Activated CD4-positive, alpha-beta T cell treated with anti-CD3 and anti-CD28 coated beads, Interleukin-2, amount 50 U/mL, for 1 hour (primary cell): ENCODE data around the gene AP3S2.
"Not testable (repeated sequence)": the region's sequence is repeated elsewhere in the genome, so short reads cannot be mapped to it uniquely, and the experiment has no call there.

ENCODE experiments used
- DNase-seq: peaks from one replicate; pipeline ENCODE4 v3.0.0-alpha.2; 2020

Gene AP3S2

DNA sequence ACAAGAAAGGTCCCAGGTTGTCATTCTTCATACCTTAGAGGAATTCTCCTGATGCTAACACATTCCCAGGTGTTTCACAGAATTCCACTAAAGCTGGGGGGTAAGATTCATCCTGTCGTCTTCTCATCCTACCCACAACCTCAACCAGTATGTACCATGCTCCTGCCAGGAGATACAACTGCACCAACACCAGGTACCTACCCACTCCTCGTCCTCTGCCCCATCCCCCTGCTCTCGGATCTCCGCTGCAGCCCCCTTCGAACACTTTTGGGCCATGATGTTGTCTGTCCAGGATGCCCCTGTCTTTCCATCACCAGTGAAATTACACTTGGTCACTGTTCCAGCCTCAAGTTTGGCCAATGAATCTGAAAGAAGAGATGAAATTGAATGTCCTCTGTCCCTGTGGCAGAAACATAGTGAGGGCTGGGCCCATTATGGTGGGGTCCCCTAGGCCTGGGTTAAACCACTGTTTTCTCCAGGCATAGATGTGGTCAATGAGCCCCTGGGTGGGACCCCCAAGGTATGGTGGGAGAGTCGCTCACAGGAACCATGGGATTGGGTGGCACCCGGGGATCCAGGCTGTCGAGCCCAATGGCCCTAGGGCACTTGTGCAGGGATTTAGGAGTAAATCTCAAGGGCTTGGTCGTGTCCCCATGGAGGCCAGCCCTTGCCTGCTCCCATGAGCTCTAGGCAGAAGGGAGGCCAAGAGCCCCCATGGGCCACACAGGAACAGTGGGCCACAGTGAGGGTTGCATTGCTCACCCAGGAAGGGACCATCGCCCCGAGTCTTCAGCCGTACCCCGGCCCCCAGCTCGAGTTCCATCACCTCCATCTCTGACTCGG is 9.4 kb upstream of the AP3S2 start:
- DNase-seq, result no peak

DNA sequence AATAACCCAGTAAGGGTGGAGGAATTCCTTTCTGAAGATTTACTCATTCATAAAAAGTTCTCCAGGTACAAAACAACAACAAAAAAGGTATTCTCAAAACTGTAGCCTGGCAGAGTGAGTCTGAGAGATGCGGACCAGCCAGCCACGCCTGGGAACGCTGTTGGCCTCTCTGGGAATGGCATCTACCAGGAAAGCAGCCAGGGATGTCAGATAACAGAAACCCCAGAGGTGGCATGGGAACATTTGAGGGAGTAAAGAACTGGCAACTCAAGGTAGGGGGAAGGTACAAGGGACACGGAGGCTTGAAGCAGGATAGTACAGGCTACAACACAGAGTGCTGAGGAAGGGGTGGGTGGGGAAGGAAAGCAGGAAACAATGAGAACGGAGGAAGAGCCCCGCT is 7.1 kb upstream of the AP3S2 start:
- DNase-seq, result no peak

DNA sequence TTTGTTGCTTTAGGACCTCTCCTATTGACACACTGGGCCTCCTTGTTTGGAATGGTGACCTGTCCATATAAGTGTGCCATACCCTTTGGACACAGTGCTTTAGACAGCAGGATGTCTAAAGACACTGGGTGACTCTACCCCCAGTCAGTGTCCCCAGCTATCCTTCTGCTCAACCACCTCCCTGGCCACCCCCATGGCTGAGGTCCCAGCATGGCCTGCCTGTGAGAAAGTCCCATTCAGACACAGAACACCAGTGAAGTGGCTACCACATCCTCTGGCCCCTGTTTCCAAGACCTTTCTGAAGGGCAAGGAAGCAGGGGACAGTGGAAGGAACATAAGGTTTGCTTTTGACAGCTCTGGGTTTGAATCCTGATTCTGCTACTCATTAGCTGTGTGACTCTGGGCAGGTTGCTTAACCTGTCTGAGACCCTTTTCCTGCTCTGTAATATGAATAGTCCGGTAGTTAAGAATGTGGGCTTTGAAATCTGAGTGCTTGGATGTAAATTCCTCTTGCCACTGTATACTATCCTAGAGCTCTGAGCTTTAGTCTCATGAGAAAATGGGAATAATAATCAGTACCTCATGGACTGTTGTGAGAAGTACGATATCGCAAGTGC is 6.3 kb upstream of the AP3S2 start:
- no peak for DNase-seq

DNA sequence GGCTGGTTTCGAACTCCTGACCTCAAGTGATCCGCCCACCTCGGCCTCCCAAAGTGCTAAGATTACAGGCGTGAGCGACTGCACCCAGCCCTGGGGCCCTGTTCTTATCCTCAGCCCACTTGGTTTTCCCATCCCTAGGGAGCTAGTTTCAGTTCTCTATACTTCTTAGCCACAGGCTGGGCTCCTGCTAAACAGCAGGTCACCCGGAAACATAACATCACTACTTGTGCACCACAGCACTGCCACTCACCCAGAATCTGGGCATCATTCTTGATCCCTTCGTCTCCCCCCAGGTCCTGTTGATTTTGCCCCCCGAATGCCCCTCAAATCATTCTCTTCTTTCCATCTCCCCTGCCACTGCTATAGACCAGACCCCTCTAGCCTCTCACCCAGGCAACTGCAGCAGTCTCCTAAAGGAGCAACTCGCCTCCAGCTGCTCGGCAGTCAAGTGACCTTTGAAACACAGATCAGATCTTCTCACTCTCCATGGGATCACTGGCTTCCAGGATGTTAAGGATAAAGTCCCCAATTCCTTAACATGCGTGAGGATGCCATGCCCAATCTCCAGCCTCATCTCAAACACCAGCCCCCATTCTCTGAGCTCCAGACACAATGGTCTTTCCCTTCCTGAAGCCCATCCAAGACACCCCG is 5.6 kb upstream of the AP3S2 start:
- DNase-seq, result no peak

DNA sequence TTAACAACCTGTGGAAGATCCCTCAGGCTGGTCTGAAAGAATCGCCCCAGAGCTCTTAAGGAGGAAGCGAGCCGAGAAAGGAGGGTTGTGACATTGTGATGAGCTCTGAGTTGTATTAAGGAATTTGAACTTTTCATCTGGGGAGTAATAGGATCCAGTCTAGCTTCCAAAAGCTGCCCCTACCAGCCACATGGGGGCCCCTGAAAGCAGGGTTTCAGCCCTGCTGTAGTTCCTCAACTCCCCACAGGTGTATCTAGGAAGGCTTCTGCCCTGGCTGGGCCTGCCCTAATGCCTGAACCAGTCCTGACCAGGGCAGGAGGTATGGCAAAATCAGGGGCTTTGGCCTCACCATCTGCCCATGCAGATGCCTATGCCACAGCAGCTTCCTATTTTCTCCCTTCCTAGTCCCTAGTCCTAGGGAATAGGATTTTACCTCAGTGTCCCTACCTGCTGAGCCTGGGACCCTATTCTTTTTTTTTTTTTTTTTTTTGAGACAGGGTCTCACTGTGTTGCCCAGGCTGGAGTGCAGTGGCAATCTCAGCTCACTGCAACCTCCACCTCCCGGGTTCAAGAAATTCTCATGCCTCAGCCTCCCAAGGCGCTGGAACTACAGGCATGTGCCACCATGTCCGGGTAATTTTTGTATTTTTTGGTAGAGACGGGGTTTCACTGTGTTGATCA is 5.0 kb upstream of the AP3S2 start:
- peak; percentile 45 for DNase-seq

DNA sequence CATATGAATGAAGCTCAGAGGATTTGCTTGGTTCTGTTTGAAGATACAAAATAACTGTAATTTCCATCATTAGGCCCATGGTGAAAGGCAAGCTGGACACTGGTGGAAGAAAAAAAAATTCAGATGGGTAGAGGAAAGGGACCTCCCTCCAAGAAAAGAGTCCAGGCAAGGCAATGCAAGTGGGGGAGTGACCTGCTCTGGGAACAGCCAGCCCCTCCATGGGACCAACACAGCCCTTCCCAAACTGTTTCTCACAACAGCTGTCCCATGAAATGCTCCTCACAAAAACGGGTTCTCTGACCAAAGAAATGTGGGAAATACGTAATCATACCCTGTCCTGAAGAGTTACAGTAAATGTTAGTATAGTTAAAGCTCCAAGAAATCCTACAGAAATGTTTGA is 4.4 kb upstream of the AP3S2 start:
- DNase-seq, result no peak

DNA sequence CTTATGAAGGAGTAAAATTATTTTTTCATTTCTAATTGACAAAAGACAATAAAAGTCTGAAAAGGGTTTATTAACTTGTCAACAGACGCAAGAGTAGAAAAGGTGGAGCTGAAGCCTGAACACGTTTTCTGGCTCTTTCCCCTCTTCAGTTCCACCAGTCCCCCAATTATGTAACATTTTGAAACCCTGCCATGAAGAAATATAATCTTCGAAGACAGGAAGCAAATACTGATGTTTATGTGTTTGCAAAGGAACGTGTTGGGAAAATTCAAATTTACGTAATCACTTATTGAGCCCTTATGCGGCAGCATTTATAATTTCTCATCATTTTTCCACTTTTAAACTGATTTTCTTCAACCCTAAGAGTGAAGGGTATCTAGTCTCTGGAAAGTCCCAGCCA is 767 bp downstream of the AP3S2 start:
- no peak for DNase-seq

DNA sequence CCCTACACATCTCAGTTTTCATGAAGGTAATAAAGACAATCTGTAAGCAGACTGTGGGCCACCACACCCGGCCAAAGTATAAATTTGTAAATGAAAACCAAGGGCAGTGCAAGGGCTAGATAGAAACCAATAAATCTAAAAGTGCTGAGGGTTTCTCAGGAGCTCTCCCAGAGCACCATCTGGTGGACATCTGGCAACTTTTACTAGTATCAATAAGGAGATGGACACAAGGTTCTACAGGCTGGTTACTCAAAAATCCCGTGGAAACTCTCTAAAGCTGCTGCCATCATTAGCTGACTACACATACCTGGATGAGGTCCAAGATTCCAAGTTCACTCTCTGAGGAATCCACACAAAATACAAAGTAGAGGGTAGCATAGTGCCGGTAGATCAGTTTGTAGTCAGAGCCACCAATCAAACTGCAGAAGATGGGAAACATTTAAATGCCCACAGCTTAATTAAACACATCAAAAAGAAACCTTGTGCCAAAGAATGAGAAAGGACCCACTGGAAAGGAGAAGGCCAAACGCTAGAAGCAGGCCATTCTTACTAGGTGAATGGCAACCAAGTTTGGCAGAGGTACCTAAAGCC is 5.5 kb downstream of the AP3S2 start:
- no peak for DNase-seq

DNA sequence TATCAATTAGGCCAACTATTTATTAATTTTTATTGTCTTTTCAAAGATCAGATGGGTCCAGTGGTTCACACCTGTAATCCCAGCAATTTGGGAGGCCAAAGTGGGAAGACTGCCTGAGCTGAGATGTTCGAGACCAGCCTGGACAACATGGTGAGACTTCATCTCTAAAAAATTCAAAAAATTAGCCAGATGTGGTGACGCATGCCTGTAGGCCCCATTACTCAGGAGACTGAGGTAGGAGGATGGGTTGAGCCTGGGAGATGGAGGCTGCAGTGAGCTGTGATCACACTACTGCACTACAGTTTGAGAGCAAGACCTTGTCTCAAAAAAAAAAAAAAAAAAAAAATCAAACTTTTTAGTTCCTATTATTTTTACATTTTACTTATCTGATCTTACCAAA is 8.2 kb downstream of the AP3S2 start:
- DNase-seq, result no peak

DNA sequence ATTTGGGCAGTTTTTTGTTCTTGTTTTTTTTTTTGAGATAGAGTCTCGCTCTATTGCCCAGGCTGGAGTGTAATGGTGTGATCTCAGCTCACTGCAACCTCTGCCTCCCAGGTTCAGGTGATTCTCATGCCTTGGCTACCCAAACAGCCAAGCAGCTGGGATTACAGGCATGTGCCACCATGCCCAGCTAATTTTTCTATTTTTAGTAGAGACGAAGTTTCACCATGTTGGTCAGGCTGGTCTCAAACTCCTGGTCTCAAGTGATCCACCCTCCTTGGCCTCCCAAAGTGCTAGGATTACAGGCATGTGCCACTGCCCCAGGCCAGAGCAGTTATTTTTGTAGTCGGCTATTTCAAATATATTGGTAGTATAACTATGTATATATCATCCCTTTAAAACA is 8.6 kb downstream of the AP3S2 start:
- DNase-seq, result not testable (repeated sequence)

DNA sequence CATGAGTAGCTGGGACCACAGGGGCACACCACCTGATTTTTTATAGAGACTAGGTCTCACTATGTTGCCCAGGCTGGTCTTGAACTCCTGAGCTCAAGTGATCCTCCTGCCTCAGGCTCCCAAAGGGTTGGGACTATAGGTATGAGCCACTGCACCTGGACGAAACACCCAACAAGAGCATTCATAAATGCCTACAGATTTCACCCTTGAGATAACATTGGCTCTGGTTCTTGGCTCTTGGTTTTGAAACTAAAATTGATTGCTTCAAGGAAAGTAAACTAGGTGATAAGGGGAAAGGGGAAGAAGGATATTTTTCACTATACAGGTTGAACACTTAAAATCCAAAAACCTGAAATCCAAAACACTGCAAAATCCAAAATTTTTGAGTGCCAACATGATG is 10.3 kb downstream of the AP3S2 start:
- DNase-seq, result no peak

DNA sequence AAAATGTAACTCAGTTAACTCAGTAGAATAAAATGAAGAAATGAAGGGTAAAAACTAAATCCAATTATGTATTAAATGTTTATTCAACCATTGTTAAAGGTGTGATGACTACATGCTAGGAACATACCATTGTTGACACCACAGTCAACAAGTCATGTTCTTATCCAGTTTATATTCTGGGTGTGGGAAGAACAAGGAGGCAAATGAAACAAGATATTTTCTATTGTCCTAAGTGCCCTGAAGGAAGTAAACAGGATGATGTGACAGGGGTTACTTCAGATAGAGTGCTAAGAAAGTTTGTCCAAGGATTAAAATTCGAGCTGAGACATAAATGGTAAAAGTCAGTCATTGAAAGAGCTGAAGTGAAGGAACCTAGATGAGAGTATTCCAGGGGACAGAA is 13.1 kb downstream of the AP3S2 start:
- no peak for DNase-seq

DNA sequence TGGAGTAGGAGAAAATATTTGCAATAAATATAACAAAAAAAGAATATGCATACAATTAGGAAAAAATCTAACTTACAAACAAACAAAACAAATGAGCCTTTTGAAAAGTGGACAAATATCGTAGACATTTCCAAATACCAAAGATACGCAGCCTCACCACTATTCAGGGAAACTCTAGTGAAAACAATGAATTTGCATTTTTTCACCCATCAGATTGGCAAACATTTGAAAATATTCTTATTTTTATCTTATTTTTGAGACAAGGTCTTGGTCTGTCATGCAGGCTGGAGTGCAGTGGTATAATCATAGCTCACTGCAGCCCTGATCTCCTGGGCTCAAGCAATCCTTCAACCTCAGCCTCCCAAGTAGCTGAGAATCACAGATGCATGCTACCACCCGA is 15.5 kb downstream of the AP3S2 start:
- DNase-seq, result no peak

DNA sequence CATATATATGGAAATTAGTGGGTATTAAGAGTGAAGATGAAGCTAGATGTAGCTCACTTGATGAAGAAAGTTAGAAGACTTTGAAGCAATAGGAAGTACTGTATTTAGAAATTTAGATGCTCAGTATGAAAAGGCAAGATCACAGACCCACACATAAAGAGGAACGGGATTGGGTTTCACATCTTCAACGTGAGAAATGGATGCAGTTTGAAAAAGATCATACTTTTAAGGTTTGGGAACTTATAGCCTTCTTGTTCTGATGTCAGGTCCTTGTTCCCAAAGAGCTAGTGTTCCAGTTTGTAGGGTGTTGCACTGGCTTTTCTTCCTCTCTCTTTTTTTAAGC is 16.7 kb downstream of the AP3S2 start:
- DNase-seq, result no peak

DNA sequence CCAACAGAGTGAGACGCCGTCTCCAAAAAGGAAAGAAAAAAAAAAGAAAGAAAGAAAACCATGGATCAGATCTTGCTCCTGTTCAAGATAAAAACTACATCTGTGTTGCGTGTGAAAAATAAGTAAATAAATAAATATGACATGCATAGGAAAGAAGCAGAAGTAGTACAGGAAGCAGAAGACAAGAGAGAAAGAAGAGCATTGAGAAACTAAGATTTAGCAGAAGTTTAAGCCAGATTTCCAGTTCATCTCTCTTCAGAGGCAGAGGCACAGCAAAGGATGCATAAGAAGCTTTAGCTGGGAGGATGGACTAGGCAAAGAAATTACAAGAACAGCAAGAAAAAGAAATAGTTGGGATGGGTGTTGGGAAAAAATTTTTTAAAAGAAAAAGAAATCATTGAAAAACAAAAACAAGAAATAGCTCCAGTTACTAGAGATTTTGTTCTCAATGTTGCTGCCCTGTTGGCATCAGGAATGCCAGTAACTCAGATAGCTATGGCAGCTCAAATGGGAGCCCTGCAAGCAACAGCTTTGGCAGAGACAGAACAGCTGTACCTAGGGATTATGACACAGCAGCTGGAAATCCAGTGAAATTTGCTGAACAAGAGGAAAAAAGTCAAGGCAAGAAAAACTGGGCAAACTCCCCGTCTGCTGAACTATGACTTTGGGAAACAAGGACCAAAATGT is 17.3 kb downstream of the AP3S2 start:
- no peak for DNase-seq

DNA sequence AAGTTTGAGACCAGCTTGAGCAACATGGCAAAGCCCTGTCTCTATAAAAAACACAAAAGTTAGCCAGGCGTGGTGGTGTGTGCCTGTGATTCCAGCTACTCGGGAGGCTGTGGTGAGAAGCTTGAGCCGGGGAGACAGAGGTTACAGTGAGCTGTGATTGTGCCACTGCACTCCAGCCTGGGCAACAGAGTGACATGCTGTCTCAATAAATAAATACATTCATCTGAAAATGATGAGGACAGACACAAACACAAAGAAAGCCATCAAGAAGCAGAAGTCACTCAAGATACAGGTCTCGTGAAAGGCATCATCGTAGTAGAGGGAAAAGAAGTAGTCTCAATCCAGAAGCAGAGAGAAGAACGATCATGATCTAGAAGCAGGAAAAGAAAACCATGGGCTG is 18.1 kb downstream of the AP3S2 start:
- no peak for DNase-seq

DNA sequence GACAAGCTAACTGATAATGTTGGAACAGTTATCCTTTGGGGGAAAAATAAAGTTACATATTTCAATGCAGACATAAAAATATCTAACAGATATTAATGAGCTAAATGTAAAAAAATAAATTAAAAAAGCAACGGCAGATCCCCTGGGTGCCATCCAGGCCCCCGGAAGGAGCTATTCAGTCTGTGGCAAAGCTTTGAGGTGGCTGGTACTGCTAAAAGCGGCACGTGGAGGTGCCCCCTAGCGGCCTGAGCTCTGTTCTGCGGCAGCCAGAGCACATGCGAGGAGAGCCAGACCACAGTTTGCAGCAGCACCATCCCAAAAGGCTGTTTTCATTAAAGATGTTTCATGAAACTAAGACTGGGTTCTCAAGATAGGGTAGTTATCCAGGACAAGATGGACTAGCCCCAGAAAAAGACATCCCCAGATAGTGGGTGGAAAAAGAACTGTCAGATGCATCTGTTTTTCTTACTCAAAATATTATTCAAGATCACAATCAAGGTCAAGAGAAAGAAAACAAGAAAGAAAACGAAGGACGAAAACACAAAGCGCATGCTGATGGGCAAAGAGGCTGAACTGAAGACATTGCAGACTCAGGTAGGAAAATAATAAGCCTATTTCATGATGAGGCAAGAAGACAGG is 18.7 kb downstream of the AP3S2 start:
- DNase-seq, result peak; percentile 77

DNA sequence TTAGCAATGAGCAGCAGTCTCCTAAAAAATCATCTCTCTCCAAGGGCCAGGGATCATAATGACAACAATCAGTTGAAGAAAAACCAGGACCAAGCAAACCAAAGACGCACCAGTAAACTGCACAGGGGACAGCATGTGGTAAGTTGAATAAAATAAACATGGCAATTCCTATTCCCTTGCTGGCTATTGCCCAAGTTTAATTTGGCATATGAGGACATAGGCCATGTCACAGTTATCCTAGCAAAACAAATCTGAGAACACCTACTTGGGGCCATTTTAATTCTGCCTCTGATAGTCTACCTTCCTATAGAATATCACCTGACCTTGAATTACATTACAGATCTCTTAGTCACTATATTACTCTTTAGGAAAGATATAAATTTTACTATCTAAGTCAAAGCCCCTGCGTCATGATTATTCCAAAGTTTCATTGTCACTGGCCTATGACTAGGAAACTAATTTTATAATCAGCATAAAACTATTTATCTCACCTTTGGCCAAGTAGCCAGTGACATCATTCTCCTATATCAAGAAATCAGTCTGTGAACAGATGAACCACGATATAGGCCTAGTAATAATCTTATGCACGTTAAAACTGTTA is 23.0 kb downstream of the AP3S2 start:
- DNase-seq, result no peak

DNA sequence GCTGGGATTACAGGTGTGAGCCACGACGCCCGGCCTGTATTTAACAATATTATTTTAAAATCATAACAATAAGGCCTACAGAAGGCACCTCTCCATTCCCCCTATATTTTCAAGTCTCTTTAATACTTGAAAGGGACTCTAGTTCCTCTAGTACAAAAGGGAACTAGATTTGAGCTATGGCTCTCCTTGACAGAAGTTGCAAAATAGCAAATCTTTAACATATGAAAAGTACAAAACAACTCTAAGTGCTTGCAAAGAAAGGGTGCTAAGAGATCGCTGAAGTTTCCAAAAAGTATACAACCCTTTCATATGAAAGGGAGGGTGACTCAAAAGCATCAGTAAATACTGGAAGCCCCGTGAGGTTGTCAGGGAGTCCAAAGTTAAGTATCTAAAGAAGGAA is 23.8 kb downstream of the AP3S2 start:
- no peak for DNase-seq

DNA sequence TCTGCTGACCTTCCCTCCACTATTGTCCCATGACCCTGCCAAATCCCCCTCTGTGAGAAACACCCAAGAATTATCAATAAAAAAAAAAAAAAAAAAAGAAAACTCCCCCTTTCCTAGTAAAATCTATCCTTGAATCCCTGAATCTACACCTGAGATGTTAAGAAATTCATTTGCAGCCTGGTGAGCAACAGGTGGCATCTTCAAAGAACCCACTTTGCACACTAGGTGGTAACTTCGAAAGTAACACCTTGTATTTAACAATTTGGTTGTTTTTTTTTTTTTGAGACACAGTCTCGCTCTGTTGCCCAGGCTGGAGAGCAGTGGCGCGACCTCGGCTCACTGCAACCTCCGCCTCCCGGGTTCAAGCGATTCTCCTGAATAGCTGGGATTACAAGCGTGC is 24.3 kb downstream of the AP3S2 start:
- DNase-seq, result not testable (repeated sequence)

DNA sequence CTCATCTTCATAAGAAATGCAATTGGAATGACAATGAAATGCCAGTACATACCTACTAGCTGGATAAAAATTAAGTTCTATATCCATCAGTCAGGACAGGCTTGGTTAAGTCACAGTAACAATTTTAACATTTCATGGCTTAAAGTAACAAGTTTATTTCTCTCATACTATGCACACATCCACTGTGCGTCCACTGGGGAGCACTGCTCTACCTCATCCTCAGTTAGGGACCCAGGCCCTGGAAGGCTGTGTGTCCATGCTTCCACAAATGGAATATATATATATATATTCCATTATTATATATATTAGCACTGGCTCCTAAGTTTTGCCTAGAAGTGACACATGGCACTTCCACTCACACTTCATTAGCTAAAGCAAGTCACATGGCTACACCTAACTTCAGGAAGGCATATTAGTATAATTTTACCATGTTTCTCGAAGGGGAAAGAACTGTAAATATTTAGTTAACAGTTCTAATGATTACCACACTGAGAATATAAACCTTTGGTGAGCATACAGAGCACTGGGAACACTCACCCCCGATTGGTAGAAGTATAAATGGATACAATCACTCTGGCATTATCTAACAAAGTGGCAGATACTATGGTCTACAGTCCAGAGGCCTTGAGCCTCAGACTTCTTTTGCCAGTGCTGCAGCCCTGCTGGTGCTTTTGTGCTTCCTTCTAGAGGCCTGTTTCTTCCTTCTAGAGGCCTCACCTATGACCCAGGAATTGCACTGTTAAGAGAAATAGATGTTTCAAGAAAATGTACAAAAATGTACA is 28.6 kb downstream of the AP3S2 start:
- DNase-seq, result no peak
